ENCODE results near the gene ORAI2. TPM values are rescaled to one million over a fixed set of nuclear protein-coding genes. Genes with fewer than 3 reads are reported as not detected.

The ORAI2 gene
- total RNA-seq (100 to 1,000 TPM in 3 of 7 donors, 10 to 100 TPM in 4; 75.3 to 146 (median 90.5) TPM), polyA plus RNA-seq (10 to 100 TPM; 31.5 to 74.4 (median 35.4) TPM)
- long read RNA-seq, donor 1, full-length matches to known transcripts: 10 of 10 reads
- long read RNA-seq, donor 1, partial matches to known transcripts: 0 of 10 reads
- long read RNA-seq, donor 1, other reads (novel, unspliced or antisense): 0 of 10 reads
- long read RNA-seq, donor 2, full-length matches to known transcripts: 9 of 9 reads
- long read RNA-seq, donor 2, partial matches to known transcripts: 0 of 9 reads
- long read RNA-seq, donor 2, other reads (novel, unspliced or antisense): 0 of 9 reads

- Histone ChIP-seq H3K4me3 (peak within 1 kb of the TSS; percentile 87 to 98 (median 94)), H3K27me3 (replicated peaks in 1 of 7) (no peaks in the 10 kb centered on the region), H3K9me3 (no peaks in the 10 kb centered on the region), H3K27ac (peak within 1 kb of the TSS; percentile 82 to 99 (median 98)), H3K36me3 (peaks cover 0 to 28% (median 18%) of the 10 kb centered on the region in 6 donors), H3K4me1 (peaks cover 27 to 96% (median 69%) of the 10 kb centered on the region in 6 donors)
- WGBS, 5 donors: 0 to 1% (median 1%) methylated on average over 29 to 90 of the region's 90 CpGs
- TF ChIP-seq POLR2AphosphoS5 (IDR thresholded peaks at IDR 0.05): peak; percentile 72 to 82 (median 76)
- no peak for TF ChIP-seq POLR2A (IDR thresholded peaks at IDR 0.05)
- TF ChIP-seq CTCF (IDR thresholded peaks at IDR 0.05 in 8 of 11, conservative IDR thresholded peaks at IDR 0.05 in 3 of 11): no peak
- peak; percentile 98 for DNase-seq
- intact Hi-C loops (cut with DNase I; ENCODE audit: low total_unique reads): no loop called here
These were observed at the start of gene ORAI2 for GRCh38 chr7:102433219-102434038. Gene ORAI2 (plus strand): TSS chr7:102433575. CDS start chr7:102438957, 5,382 bp downstream.

GRCh38 chr7:102387064-102387463 lies 46.3 kb upstream of the ORAI2 start:
- H3K4me3 ChIP-seq: no peak overlapping the region
- no peak for DNase-seq
- no peaks in the 10 kb centered on the region for H3K9me3 ChIP-seq
- intact Hi-C loops (cut with DNase I; ENCODE audit: low total_unique reads): loop anchor here (5.0 kb wide), 1 partner anchor 845 kb away; no protein-coding TSS in a partner anchor
- no peaks in the 10 kb centered on the region for H3K27me3 ChIP-seq (replicated peaks in 1 of 7)
- TF ChIP-seq POLR2AphosphoS5 (IDR thresholded peaks at IDR 0.05) (no peak), POLR2A (IDR thresholded peaks at IDR 0.05) (no peak), CTCF (IDR thresholded peaks at IDR 0.05 in 8 of 11, conservative IDR thresholded peaks at IDR 0.05 in 3 of 11) (no peak)
- peaks cover 0 to 67% (median 12%) of the 10 kb centered on the region in 6 donors for H3K36me3 ChIP-seq
- WGBS, 5 donors: 92 to 98% (median 93%) methylated on average over 5 to 6 of the region's 6 CpGs
- no peak overlapping the region for H3K27ac ChIP-seq
- H3K4me1 ChIP-seq: peaks cover 0 to 7% (median 2%) of the 10 kb centered on the region in 6 donors

GRCh38 chr7:102389810-102390209 lies 43.6 kb upstream of the ORAI2 start:
- Histone ChIP-seq H3K27me3 (replicated peaks in 1 of 7) (no peaks in the 10 kb centered on the region), H3K36me3 (peaks cover 0 to 70% (median 12%) of the 10 kb centered on the region in 6 donors), H3K4me3 (no peak overlapping the region), H3K4me1 (peaks cover 0 to 7% (median 2%) of the 10 kb centered on the region in 6 donors), H3K27ac (no peak overlapping the region), H3K9me3 (no peaks in the 10 kb centered on the region)
- WGBS, 5 donors: 73 to 87% (median 83%) methylated on average over 3 of the region's 3 CpGs
- intact Hi-C loops (cut with DNase I; ENCODE audit: low total_unique reads): loop anchor here (5.0 kb wide), 2 partner anchors 113 to 848 kb away; no protein-coding TSS in a partner anchor
- DNase-seq: no peak
- TF ChIP-seq POLR2A (IDR thresholded peaks at IDR 0.05) (no peak), POLR2AphosphoS5 (IDR thresholded peaks at IDR 0.05) (no peak), CTCF (IDR thresholded peaks at IDR 0.05 in 8 of 11, conservative IDR thresholded peaks at IDR 0.05 in 3 of 11) (no peak)
